NCI-H1048 (cell line): ENCODE data around the gene ZNG1A.
"Not testable (repeated sequence)": the region's sequence is repeated elsewhere in the genome, so short reads cannot be mapped to it uniquely, and the experiment has no call there.

Source experiments
- DNase-seq: peaks from one replicate; lab custom pipeline; 2025; lab: John Stamatoyannopoulos, UW

The ZNG1A gene

GRCh38 chr9:94992-95391, 83.9 kb downstream of the ZNG1A start:
- not testable (repeated sequence) for DNase-seq

- not testable (repeated sequence) for DNase-seq
Measured at GRCh38 chr9:94323-94722, 84.5 kb downstream of the ZNG1A start.

- not testable (repeated sequence) for DNase-seq
Measured at GRCh38 chr9:93909-94308, 84.9 kb downstream of the ZNG1A start.

GRCh38 chr9:90851-91250, 88.0 kb downstream of the ZNG1A start:
- not testable (repeated sequence) for DNase-seq

- not testable (repeated sequence) for DNase-seq
Measured at GRCh38 chr9:88396-89037, 90.3 kb downstream of the ZNG1A start.

GRCh38 chr9:87860-88259, 91.0 kb downstream of the ZNG1A start:
- not testable (repeated sequence) for DNase-seq

GRCh38 chr9:87105-87504, 91.8 kb downstream of the ZNG1A start:
- not testable (repeated sequence) for DNase-seq

GRCh38 chr9:86697-87096, 92.2 kb downstream of the ZNG1A start:
- DNase-seq: not testable (repeated sequence)

- DNase-seq: not testable (repeated sequence)
Measured at GRCh38 chr9:82932-83689, 95.7 kb downstream of the ZNG1A start.

GRCh38 chr9:78333-78732, 100.5 kb downstream of the ZNG1A start:
- DNase-seq: not testable (repeated sequence)

GRCh38 chr9:76389-76788, 102.5 kb downstream of the ZNG1A start:
- not testable (repeated sequence) for DNase-seq

GRCh38 chr9:73900-74525, 104.8 kb downstream of the ZNG1A start:
- DNase-seq: not testable (repeated sequence)

GRCh38 chr9:73076-73899, 105.6 kb downstream of the ZNG1A start:
- DNase-seq: not testable (repeated sequence)
